Endodermal cell (in vitro differentiated cells): ENCODE measurements around the gene KANK3. TPM values are rescaled to one million over a fixed set of nuclear protein-coding genes. Genes with fewer than 3 reads are reported as not detected.

Source experiments
- DNase-seq: peaks from one replicate; pipeline ENCODE4 v3.0.0-alpha.2; 2017
- H3K27ac ChIP-seq: 2 replicates; pipeline ENCODE4 v1.5.1; 2013; ENCODE audit warnings: mild to moderate bottlenecking, low read depth, low read length, moderate library complexity
- H3K27me3 ChIP-seq: 2 replicates; pipeline ENCODE4 v1.6.1; 2013; ENCODE audit warnings: mild to moderate bottlenecking, low read length, moderate library complexity; ENCODE audit not compliant: insufficient read depth, control insufficient read depth, poor library complexity, severe bottlenecking
- H3K36me3 ChIP-seq: 2 replicates; pipeline ENCODE4 v1.7.0; 2013; ENCODE audit warnings: mild to moderate bottlenecking, low read length, moderate library complexity; ENCODE audit not compliant: control insufficient read depth, insufficient read depth
- H3K4me1 ChIP-seq: one replicate; pipeline ENCODE4 v1.7.0; 2013; ENCODE audit warnings: low read length; ENCODE audit not compliant: control insufficient read depth, insufficient read depth
- H3K4me3 ChIP-seq: 2 replicates; pipeline ENCODE4 v1.5.1; 2013; ENCODE audit warnings: mild to moderate bottlenecking, low read length, moderate library complexity
- H3K9ac ChIP-seq: 2 replicates; pipeline ENCODE4 v1.6.1; 2013; ENCODE audit warnings: mild to moderate bottlenecking, low read length, moderate library complexity; ENCODE audit not compliant: poor library complexity, severe bottlenecking; ENCODE audit errors: extremely low read depth
- H3K9me3 ChIP-seq: 2 replicates; pipeline ENCODE4 v1.6.1; 2013; ENCODE audit warnings: mild to moderate bottlenecking, low read length, moderate library complexity; ENCODE audit not compliant: control insufficient read depth
- H3K27ac Mint-ChIP-seq: 2 replicates; pipeline ENCODE4 v1.8.0; 2020; ENCODE audit warnings: mixed read lengths
- H3K27me3 Mint-ChIP-seq: 2 replicates; pipeline ENCODE4 v1.8.0; 2021; ENCODE audit warnings: mild to moderate bottlenecking, mixed read lengths; ENCODE audit not compliant: insufficient read depth
- H3K36me3 Mint-ChIP-seq: 2 replicates; pipeline ENCODE4 v1.8.0; 2020; ENCODE audit warnings: low read depth, mixed read lengths
- H3K4me1 Mint-ChIP-seq: 2 replicates; pipeline ENCODE4 v1.8.0; 2020; ENCODE audit warnings: mixed read lengths
- H3K4me3 Mint-ChIP-seq: 2 replicates; pipeline ENCODE4 v1.8.0; 2020; ENCODE audit warnings: mild to moderate bottlenecking, moderate library complexity, mixed read lengths
- H3K9me3 Mint-ChIP-seq: 2 replicates; pipeline ENCODE4 v1.8.0; 2020; ENCODE audit warnings: mild to moderate bottlenecking, mixed read lengths
- WGBS, 2 experiments: methylation state at CpG; one replicate each; pipeline versions ENCODE4 v1.1.5 to v1.1.7; 2013; ENCODE audit warnings: missing lambda C conversion rate in 2 of 2, mixed read lengths in 1 of 2; ENCODE audit not compliant: insufficient coverage in 1 of 2, insufficient read length in 1 of 2; 5-methylcytosine and 5-hydroxymethylcytosine counted together
- total RNA-seq, 2 donors: library from RNA; stranded (reverse); fragmentation: NEBNext Ultra II Directional in 1 of 2; extraction: Animal tissue kit (Norgen Biotek cat#: 25700) in 1 of 2; gene quantifications; 2 replicates in 1 of 2; 3 replicates in 1 of 2; pipeline ENCODE4 v1.2.1, GENCODE V29; 2021
- TF ChIP-seq, protein P1 (sequence below): fragments of 200-600 bp; sonication (generic); conservative IDR thresholded peaks from 2 replicates; pipeline ENCODE4 v1.5.0; 2021; ENCODE audit warnings: antibody characterized with exemption, mild to moderate bottlenecking

Gene KANK3
- total RNA-seq, 2 donors from 2014 or later: 2.3 to 2.6 TPM

DNA sequence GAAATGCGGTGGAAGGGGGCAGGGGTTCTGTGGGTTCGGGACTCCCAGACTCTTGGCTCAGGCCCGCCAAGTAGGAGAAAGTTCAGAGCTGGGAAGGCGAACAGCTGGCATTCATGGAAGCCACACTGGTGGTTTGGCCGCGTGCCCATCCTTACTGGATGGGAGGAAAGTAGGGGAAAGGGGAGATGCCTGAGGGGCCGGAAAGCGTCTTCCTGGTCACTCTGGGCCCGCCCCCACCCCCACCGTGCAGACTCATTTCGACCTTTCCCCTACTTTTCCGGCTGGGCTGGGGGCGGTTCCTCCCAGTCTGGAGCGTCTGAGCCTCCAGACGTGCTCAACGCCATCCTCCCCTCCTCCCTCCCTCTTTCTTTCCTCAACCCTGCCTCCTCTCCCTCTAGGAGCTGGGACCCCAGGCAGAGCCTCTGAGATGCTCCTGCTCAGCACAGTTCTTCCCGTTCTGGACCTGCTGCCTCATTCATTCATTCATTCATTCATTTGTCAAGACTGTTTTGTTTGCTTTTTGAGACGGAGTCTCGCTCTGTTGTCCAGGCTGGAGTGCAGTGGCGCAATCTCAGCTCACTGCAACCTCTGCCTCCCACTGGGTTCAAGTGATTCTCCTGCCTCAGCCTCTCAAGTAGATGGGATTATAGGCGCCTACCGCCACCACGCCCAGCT lies 24.4 kb upstream of the KANK3 start:
- DNase-seq: peak; percentile 84
- H3K27ac Mint-ChIP-seq: peak overlapping the region; percentile 37
- peak overlapping the region; percentile 59 for H3K27ac ChIP-seq

DNA sequence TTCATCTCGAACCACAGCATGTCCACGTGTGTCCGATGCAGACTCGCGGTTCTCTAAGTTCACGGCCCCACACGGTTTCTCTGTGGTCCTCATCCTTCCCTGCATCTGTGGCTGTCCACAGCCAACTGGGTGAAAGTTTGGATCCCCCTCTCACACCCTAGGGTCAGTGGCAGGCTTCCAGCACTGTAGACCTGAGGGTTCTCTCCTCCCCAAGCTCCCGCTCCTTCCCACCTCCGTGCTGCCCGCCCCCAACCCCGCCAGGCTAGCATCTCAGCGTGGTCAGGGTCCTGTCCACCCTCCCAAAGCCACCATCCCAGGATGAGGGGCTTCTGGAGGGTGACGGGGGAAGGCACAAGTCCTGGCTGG lies 23.9 kb upstream of the KANK3 start:
- H3K4me3 Mint-ChIP-seq: peak overlapping the region; percentile 44

More for the DNA sequence above, 24.4 kb upstream of the KANK3 start:
- Histone ChIP-seq H3K4me1 (peaks cover 12% of the 10 kb centered on the region), H3K9me3 (no peaks in the 10 kb centered on the region), H3K4me3 (no peak overlapping the region), H3K9ac (no peak overlapping the region), H3K27me3 (peaks cover 18% of the 10 kb centered on the region), H3K36me3 (no peaks in the 10 kb centered on the region)
- H3K36me3 Mint-ChIP-seq: peaks cover 12% of the 10 kb centered on the region
- TF ChIP-seq, protein P1, sequence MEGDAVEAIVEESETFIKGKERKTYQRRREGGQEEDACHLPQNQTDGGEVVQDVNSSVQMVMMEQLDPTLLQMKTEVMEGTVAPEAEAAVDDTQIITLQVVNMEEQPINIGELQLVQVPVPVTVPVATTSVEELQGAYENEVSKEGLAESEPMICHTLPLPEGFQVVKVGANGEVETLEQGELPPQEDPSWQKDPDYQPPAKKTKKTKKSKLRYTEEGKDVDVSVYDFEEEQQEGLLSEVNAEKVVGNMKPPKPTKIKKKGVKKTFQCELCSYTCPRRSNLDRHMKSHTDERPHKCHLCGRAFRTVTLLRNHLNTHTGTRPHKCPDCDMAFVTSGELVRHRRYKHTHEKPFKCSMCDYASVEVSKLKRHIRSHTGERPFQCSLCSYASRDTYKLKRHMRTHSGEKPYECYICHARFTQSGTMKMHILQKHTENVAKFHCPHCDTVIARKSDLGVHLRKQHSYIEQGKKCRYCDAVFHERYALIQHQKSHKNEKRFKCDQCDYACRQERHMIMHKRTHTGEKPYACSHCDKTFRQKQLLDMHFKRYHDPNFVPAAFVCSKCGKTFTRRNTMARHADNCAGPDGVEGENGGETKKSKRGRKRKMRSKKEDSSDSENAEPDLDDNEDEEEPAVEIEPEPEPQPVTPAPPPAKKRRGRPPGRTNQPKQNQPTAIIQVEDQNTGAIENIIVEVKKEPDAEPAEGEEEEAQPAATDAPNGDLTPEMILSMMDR: no peak
- peaks cover 41% of the 10 kb centered on the region for H3K27me3 Mint-ChIP-seq
- 39 to 43% methylated on average over 8 to 22 of the region's 23 CpGs for WGBS, 2 experiments
- no peaks in the 10 kb centered on the region for H3K9me3 Mint-ChIP-seq
- H3K4me1 Mint-ChIP-seq: peaks cover 21% of the 10 kb centered on the region
- H3K4me3 Mint-ChIP-seq: peak overlapping the region; percentile 44

DNA sequence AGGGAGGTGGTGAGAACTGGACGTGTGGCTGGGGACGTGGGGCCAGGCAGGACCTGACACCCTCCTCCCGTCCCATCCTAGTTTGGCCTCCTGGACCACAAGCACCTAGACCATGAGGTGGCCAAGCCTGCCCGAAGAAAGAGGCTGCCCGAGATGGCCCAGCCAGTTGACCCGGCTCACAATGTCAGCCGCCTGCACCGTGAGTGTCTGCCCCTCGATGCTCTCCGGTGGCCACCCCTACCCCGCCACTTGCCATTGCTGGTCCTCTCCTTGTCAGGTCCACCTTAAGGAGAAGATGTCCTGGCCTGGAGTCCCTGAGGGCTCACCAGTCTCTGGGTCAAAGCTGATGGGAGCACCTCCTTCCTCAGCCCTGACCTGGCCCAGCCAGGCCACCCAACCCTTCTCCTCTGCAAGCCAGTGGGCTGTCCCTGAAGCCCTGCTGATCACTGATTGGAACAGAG lies 23.1 kb upstream of the KANK3 start:
- Histone ChIP-seq H3K27ac (no peak overlapping the region), H3K9ac (no peak overlapping the region), H3K4me3 (no peak overlapping the region), H3K27me3 (peaks cover 18% of the 10 kb centered on the region), H3K36me3 (no peaks in the 10 kb centered on the region), H3K9me3 (no peaks in the 10 kb centered on the region), H3K4me1 (peaks cover 12% of the 10 kb centered on the region)
- H3K36me3 Mint-ChIP-seq: peaks cover 9% of the 10 kb centered on the region
- TF ChIP-seq, protein P1: no peak
- WGBS, 2 experiments: 94 to 96% methylated on average over 9 to 11 of the region's 11 CpGs
- peaks cover 21% of the 10 kb centered on the region for H3K4me1 Mint-ChIP-seq
- H3K9me3 Mint-ChIP-seq: no peaks in the 10 kb centered on the region
- no peak overlapping the region for H3K27ac Mint-ChIP-seq
- H3K27me3 Mint-ChIP-seq: peaks cover 50% of the 10 kb centered on the region
- no peak for DNase-seq
- peak overlapping the region; percentile 72 for H3K4me3 Mint-ChIP-seq

More for the DNA sequence above, 23.9 kb upstream of the KANK3 start:
- Histone ChIP-seq H3K9ac (no peak overlapping the region), H3K36me3 (no peaks in the 10 kb centered on the region), H3K27me3 (peaks cover 18% of the 10 kb centered on the region), H3K4me1 (peaks cover 12% of the 10 kb centered on the region), H3K27ac (peak overlapping the region; percentile 59), H3K4me3 (no peak overlapping the region), H3K9me3 (no peaks in the 10 kb centered on the region)
- peaks cover 12% of the 10 kb centered on the region for H3K36me3 Mint-ChIP-seq
- H3K9me3 Mint-ChIP-seq: no peaks in the 10 kb centered on the region
- peaks cover 46% of the 10 kb centered on the region for H3K27me3 Mint-ChIP-seq
- DNase-seq: peak; percentile 49
- peaks cover 21% of the 10 kb centered on the region for H3K4me1 Mint-ChIP-seq
- TF ChIP-seq, protein P1: no peak
- 74 to 83% methylated on average over 9 to 13 of the region's 13 CpGs for WGBS, 2 experiments
- peak overlapping the region; percentile 37 for H3K27ac Mint-ChIP-seq
